ENCODE data around the gene GTF2H4.
"Not testable (repeated sequence)": the region's sequence is repeated elsewhere in the genome, so short reads cannot be mapped to it uniquely, and the experiment has no call there.

GTF2H4 gene

DNA sequence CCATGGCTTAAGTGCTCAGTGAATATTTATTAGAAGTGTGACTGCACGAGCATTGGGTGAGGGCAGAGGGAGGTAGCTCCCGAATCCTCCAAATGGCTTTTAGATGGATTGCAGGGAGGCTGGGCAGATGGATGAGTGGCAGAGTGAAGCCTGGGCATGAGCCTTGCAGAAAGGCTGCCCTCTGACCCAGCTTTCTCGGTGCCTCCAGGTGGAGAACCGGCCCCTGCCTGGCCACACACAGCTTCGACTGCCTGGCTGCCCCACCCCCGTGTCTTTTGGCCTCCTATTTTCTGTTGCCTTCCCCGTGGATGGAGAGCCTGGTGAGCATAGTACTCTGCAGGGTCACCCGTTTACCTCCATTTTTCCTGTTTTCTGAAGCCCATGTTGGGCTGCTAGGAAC is 9.5 kb downstream of the GTF2H4 start:
- DNase-seq (ENCODE audit: extremely low read depth in 1 of 2, low read depth in 1 of 2): no peak

DNA sequence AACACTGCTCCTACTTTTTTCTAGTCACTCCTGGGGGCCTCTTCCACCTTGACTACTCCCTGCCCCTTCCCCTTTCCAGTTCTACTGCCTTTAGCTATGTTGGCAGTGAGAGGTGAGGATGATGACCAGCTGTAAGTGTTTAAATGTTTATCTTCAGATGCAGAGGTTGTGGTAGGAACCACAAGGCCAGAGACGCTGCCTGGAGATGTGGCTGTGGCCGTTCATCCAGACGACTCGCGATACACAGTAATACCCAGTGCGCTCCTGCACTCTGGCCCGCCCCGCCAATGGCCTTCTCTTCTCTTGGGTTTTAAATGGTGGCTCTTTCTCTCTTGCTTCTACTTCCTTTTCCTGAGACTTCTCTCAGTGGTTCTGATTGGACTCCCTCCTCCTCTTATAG is 10.7 kb downstream of the GTF2H4 start:
- DNase-seq (ENCODE audit: extremely low read depth in 1 of 2, low read depth in 1 of 2): no peak

DNA sequence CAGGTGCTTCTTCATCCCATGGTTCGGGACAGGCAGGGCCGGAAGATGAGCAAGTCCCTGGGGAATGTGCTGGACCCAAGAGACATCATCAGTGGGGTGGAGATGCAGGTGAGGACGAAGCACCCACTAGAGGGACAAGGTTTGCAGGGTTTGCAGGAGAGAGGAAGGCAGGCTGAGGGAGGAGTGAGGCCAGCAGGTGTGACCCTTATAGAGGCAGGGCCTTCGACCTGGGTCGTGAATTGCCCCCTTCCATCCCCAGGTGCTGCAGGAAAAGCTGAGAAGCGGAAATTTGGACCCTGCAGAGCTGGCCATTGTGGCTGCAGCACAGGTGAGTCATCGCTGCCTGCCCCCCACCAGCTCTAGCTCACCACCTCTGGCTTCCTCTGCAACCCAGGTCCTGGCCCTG is 14.4 kb downstream of the GTF2H4 start:
- no peak for DNase-seq (ENCODE audit: extremely low read depth in 1 of 2, low read depth in 1 of 2)

DNA sequence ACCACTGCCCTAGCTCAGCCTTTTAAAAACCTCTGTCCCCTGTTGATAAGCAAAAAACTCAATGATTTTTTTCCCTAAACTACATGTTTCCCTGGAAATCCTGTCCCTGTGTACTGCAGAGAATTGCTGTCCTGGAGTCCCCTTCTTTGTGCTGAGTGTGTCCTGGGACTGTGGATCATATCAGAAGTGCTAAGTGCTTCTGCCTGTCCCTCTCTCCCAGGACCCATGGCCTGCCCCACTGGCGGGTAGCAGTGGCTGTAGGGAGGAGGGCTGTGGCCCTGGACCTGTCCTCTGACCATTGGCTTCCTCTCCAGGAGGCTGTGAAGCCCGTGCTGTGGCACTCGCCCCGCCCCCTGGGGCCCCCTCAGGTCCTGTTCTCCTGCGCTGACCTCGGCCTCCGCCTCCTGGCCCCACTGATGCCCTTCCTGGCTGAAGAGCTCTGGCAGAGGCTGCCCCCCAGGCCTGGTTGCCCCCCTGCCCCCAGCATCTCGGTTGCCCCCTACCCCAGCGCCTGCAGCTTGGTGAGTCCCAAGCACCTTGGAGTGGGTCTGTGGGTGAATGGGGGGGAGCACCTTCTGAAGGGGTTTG is 16.1 kb downstream of the GTF2H4 start:
- DNase-seq (ENCODE audit: extremely low read depth in 1 of 2, low read depth in 1 of 2): not testable (repeated sequence)

DNA sequence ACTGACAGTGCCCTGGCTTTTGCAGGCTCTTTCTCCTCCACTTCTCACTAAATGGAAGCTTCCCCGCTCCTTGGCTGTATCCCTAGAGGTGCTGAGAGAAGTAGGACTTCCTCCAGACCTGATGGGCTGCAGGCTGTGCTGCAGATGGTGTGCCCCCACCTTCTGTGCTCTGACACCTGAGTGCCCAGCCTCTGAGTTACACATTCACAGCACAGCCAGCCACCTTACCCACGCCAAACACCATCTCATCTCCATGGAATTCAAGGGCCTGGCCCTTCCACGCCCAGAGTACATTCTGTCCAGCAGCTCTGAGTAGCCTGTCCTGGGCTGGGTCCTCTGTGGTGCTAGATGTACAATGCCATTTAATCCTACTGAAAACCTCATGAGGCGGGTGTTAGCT is 18.6 kb downstream of the GTF2H4 start:
- DNase-seq (ENCODE audit: extremely low read depth in 1 of 2, low read depth in 1 of 2): no peak

DNA sequence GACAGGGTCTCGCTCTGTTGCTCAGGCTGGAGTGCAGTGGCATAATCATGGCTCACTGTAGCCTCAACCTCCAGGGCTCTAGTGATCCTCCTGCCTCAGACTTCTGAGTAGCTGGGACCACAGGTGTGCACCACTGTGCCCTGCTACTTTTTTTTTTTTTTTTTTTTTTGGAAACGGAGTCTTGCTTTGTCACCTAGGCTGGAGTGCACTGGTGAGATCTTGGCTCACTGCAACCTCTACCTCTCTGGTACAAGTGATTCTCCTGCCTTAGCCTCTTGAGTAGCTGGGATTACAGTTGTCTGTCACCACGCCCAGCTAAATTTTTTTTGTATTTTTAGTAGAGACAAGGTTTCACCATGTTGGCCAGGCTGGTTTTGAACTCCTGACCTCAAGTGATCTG is 19.1 kb downstream of the GTF2H4 start:
- DNase-seq (ENCODE audit: extremely low read depth in 1 of 2, low read depth in 1 of 2): not testable (repeated sequence)

DNA sequence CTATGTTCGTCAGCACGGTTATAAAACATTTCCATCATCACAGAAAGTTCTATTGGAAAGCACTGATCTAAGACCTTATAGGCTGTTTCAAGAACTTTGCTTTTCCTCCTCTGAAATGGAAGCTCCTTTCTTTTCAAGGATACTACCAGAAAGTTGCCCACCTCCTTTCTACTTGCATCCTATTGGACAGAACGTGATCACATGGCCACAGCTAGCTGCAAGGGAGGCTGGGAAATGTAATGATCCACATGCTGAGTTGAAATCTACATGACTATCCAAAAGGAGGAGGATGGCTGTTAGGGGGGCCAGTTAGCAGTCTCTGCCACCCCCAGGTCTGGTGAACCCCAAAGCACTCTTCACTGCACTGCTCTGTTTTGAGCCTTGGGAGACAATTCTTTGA is 20.7 kb downstream of the GTF2H4 start:
- DNase-seq (ENCODE audit: extremely low read depth in 1 of 2, low read depth in 1 of 2): no peak

DNA sequence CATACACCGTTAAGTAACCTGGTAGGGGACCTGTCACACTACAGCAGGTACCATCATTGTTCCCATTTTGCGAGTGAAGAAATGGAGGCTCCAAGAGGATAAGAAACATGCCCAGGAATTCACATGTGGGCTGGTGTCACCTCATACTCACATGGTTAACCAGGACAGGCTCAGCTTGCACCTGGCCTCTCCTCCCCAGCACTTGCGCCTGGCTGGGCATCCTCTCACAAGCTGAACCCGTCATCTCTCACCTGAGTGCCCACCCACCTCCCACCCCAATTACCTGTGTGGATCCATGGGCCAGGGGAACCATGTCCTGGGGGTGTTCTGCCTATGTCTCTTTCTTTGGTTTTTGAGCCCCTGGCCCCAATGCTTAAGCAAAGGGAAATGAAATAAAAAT is 22.5 kb downstream of the GTF2H4 start:
- DNase-seq (ENCODE audit: extremely low read depth in 1 of 2, low read depth in 1 of 2): no peak

DNA sequence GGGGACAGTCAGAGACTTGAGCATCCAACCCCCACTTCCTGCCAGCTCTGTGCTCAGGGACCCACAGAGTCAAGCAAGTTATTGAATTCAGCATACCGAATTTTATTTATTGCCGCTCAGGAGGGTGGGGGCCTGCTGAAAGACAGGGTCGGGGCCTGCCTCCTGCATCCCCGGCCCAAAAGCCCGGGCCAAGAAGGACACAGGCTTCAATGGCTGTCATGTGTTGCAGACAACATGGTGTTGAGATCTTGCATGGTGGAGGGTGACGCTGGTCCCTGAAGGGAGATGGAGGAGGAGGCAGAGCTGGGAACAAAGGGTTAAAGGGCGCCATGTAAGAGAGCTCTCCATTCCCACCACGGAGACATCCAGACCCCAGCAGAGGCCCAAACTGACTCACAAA is 23.3 kb downstream of the GTF2H4 start:
- DNase-seq (ENCODE audit: extremely low read depth in 1 of 2, low read depth in 1 of 2): no peak

DNA sequence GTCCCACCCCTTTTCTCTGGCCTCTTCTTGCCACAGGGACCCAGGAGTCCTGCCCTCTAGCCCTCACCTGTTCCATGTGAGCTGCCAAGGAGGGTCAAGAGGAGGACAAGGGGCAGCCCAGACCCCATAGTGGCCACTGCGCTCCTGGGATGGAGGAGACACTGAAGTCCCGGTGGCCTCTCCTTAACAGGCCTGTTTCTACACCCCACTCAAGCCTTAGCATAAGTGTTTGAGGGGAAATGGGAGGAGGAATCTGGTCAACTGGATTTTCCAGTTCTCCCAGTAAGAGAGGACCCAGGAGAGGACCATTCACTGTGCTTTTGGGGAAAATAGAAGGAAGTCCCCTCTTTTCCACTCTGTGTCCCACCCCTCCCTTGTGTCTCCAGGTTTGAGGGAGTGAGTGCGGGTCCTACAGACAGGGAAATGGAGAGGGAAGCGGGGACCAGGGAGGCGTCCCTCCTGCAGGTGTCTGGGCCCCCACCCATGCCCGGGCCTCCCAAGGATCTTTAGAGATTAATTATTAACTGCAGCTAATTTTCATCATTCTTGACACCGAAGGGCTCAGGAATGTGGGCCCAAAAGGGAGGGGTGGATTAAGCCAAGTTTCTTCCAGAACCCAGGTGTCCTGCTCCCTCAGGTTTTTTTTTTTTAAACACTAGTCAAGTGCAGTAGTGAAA is 24.1 kb downstream of the GTF2H4 start, which contains the start of gene SFTA2:
Gene SFTA2, minus strand, starts transcription at position 202 of the 677 bp plus-strand sequence. Its CDS starts 74 bp downstream, at position 128.
- no peak for DNase-seq (ENCODE audit: extremely low read depth in 1 of 2, low read depth in 1 of 2)

DNA sequence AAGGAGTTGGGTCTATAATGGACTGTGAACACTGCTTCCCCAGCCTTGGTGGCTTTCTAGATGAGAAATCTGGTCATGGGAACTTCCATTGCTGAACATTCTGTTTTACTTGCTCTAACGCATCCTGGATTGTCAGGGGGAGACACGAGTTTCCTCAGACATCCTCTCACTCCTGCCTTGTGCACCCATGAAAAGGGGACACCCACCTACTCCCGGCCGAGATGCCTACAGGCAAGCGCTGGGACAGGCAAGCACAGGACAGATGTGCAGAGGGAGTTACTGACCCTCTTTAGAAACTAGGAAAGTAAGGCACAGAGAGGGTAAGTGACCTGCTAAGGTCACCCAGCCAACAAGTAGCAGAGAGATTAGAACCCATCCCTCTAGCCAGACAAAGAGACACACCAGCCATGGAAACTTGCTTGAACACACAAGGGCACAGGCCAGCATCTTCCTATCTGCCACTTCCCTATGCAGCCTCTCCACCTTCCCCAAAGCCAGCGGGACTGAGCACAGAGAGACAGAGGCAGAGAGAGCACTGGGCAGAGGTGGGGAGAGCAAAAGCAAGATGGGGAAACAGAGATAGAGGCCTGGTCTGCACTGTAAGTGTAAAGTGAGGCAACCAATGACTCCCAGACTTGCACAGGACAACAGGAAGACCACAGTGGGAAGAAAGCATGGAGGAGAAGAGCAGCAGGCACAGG is 24.8 kb downstream of the GTF2H4 start:
- DNase-seq (ENCODE audit: extremely low read depth in 1 of 2, low read depth in 1 of 2): no peak

DNA sequence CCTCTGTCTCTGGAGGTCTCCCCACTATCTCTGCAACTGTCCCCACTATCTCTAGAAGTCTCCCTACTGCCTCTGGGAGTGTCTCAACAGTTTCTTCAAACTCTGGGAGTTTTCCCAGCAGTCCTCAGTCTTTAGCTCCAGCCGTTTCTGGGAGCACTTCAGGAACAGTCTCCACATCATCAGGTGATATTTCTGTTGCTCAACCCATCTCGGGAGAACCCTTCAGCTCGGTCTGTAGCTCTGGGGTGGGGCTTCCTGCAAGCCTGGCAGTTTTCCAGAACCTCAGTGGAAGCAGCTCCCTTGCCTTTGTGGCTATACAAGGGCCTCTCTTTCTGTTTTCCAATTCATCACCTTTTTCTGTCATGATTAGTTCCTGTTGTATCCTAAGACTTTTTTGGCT is 27.0 kb downstream of the GTF2H4 start:
- DNase-seq (ENCODE audit: extremely low read depth in 1 of 2, low read depth in 1 of 2): no peak

DNA sequence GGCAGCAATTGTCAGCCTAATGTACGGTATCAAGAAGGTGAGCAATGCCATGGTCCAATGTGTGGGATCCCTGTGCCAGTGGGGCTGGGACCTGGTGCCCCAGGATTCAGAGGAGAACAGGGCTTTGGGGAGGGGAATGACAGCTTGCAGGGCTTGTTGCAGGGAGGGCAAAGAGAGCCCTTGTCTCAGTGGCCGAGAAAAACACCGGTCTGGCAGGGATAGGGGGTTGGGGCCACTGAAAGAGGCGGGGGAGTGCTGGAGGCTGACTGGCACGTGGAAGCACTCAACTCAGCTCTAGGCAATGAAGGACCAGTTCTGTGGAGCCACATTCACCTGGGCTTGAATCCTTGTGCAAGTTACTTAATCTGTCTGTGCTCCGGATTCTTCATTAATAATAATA is 29.3 kb downstream of the GTF2H4 start:
- no peak for DNase-seq (ENCODE audit: extremely low read depth in 1 of 2, low read depth in 1 of 2)

DNA sequence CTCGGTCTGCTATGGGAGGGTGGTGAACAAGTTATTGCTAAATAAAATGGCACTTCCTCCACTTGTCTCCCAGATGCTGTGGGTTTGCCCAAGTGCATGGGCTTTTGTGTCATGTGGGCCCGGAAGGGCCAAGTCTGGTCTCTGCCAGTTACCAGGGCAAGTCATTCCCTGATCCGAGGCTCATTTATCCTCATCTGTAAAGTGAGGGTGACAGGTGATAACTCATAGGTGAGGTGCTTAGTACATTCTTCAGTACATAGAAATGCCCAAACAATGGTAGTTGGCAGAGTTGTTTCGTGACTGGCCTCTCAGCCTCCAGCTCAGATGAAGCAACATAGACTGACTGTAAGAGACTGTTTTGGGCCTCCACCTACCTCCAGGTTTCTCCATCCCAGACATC is 30.7 kb downstream of the GTF2H4 start:
- no peak for DNase-seq (ENCODE audit: extremely low read depth in 1 of 2, low read depth in 1 of 2)

DNA sequence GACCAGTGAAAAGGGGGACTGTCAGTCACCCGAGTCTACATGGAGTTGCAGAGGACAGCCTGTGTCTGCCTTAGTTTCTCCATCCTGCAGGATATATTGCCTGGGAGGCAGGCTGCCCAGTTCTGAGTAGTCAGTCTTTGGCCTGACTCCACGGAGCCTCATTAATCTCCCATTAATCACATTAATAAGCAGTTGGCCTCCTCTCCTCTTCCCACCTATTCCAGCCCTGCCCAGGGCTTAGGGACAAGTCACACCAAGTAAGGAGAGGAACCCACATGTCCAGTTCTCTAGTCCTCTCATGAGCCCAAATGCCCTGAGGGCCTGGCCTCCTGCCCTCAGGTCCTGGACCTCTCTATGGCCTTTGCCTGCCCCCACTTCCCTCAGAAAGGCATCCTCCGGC is 31.5 kb downstream of the GTF2H4 start:
- DNase-seq (ENCODE audit: extremely low read depth in 1 of 2, low read depth in 1 of 2): no peak

DNA sequence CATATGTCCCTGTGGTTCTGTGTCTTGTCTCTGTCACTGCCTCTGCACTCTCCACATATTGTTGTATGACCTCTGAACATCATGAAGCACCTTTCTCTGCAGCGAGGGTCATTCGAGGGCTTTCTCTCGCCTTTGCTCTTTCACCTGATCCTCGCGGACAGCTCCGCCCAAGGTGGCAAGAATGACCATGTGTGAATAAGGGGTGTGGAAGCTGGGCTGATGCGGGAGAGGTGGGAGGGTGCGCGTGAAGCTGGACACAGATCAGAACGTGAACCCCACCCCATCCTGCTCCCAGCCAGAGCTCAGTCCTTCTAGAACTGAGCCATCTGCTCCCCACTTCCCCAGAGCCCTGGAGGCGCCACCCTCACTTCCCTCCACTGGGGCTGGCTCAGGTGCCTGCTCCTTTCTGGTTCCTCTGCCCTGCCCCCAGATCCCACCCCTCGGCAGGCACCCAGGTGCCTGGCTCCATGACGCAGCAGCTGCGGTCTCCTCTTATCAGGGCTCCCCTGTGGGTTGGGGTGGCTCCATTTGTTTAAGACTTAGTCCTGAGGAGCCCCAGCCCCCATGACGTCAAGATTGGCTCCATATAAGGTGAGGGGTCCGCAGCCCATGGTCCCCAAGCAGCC is 32.5 kb downstream of the GTF2H4 start, which contains the start of gene MUCL3:
Gene MUCL3, plus strand, starts transcription at position 613 of the 626 bp plus-strand sequence. CDS start 27 bp downstream, outside the sequence.
- no peak for DNase-seq (ENCODE audit: extremely low read depth in 1 of 2, low read depth in 1 of 2)

DNA sequence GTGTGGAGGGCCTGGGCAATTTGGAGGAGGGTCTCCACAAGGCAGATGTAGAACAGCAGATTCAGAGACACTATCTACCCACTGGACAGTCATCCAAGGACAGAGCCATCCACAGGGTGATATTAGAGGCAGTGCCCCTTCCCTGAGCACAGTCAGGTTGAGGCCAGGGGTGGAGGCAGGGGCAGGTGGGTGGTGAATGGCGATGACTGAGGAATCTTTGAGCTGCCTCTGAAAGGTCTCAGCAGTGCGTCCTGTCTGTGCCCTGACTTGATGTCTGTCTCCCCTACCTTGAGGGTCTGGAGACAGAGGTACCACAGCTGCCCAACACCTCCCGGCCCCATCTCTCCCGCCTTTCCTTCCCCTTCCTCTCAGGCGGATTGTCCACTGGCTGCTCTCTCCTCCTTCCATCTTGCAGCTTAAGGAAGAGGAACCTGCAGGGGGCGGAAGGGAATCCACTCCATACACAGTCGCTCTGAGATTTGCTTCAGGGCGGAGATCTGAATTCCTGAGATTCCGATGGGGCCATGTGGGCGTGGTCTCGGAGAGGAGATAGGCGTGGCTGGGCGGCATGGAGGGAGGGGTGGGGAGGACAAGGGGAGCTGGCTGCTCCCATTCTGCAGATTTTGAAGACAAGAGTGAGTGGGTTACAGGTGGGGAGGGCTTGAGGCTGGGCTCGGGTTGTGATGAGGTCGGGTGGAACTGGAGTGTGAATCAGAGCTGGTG is 34.5 kb downstream of the GTF2H4 start:
- no peak for DNase-seq (ENCODE audit: extremely low read depth in 1 of 2, low read depth in 1 of 2)

DNA sequence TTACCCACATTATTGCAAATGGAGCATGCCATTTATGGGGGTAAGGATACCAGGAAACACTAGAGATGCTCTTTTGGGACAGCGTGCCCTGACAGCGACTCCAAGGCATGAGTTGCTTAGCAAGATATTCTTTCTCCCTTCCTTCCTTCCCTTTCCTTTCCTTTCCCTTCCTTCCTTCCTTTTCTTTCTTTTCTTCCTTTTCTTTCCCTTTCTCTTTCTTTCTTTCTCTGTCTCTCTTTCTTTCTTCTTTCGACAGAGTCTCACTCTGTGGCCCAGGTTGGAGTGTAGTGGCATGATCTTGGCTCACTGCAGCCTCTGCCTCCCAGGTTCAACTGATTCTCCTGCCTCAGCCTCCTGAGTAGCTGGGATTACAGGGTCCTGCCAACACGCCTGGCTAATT is 36.0 kb downstream of the GTF2H4 start:
- DNase-seq (ENCODE audit: extremely low read depth in 1 of 2, low read depth in 1 of 2): no peak

DNA sequence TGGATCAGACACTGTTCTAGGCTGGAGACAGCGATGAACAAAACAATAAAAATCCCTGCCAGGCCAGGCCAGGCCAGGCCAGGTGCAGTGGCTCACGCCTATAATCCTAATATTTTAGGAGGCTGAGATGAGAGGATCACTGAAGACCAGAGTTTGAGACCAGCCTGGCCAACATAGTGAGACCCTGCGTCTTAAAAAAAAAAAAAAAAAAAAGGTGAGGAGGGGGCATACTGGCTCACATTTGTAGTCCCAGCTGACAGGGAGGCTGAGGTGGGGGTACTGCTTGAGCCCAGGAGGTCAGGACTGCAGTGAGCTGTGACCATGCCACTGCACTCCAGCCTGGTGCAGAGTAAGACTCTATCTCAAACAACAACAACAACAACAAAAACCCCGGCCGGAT is 37.3 kb downstream of the GTF2H4 start:
- no peak for DNase-seq (ENCODE audit: extremely low read depth in 1 of 2, low read depth in 1 of 2)

DNA sequence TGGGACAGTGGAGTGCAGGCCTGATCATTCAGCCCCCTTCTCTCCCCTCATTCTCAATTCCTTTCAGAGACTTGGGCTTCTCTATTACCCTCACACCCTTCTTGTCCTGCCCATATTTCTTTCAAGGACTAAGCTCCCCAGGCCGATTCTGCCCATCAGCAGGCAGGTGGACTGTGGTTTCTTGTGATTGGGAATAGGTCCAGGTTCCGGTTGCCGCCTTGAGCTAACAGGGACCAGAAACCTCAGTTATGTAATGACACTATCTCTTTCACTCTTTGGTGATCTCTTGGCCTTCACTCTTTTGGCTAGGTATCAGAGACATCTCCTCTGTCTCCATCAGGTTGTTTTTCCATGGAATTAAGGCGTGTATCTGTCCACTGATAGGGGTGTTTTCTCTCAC is 39.2 kb downstream of the GTF2H4 start:
- no peak for DNase-seq (ENCODE audit: extremely low read depth in 1 of 2, low read depth in 1 of 2)

DNA sequence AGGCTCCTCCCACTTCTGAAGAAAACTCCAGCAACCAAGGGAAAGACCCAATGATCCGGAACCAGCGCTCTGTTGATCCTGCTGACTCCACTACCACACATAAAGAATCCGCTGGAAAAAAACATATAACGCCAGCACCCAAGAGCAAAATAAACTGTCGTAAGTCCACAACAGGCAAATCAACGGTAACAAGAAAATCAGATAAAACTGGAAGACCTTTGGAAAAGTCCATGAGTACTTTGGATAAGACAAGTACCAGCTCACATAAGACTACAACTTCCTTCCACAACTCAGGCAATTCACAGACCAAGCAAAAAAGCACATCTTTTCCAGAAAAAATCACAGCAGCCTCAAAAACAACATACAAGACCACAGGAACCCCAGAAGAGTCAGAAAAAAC is 40.8 kb downstream of the GTF2H4 start:
- DNase-seq (ENCODE audit: extremely low read depth in 1 of 2, low read depth in 1 of 2): no peak
